Left renal cortex interstitium (tissue), 4 donors: ENCODE data around the gene MPC2. TPM values are rescaled to one million over a fixed set of nuclear protein-coding genes. Genes with fewer than 3 reads are reported as not detected.

Source experiments
- DNase-seq, 4 donors: peaks; one replicate each; pipeline ENCODE4 v3.0.0-alpha.2; 2013; ENCODE audit warnings: low read depth in 4 of 4, low spot score in 2 of 4, missing footprints in 1 of 4
- polyA plus RNA-seq, 4 donors: library from polyadenylated mRNA; unstranded; fragments of 120-200 nt; gene quantifications; one replicate each; pipeline ENCODE4 v1.2.1, GENCODE V29; 2013; ENCODE audit not compliant: insufficient read length in 4 of 4

MPC2 gene
- polyA plus RNA-seq, result 100 to 1,000 TPM; 172 to 207 (median 191) TPM

DNA sequence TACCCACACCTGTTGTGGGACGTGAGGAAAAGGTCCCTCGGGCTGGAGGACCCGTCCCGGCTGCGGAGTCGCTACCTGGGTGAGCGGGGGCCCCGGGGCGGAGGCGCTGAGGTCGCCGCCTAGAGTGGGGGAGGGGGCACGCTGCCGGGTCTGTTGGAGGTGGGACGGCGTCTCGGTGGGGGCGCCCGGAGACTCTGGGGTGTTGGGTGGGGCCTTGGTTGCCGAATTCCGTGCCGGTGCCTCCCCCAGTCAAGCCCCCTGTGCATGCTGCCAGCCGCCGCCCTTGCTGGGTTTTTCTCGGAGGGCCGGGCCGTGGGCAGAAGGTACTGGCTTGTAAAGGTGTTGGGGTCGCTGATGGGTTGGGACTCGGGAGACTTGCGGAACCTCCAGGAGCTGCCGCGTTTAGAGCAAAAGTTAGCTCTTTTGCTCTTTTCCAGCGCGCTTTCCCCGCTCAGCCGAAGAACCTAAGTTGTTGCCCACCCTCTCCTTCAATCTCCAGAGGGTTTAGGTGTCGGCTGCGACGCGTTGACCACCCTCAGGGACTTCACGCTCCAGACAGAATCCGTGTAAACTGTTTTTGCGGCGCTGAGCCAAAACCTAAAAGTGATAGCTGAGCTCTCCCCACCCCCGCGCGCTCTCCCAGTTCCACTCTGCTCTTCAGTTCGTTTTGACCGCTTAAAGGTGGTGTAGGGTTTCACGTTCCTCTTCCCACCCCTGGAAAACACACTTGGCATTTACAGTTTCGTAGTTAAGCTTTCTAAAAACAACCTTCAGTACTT, at the start of gene MPC2:
MPC2 (minus strand) TSS at position 143 of the 779 bp plus-strand sequence. CDS start 1,231 bp downstream, outside the sequence.
- peak; percentile 44 to 84 (median 77) for DNase-seq

DNA sequence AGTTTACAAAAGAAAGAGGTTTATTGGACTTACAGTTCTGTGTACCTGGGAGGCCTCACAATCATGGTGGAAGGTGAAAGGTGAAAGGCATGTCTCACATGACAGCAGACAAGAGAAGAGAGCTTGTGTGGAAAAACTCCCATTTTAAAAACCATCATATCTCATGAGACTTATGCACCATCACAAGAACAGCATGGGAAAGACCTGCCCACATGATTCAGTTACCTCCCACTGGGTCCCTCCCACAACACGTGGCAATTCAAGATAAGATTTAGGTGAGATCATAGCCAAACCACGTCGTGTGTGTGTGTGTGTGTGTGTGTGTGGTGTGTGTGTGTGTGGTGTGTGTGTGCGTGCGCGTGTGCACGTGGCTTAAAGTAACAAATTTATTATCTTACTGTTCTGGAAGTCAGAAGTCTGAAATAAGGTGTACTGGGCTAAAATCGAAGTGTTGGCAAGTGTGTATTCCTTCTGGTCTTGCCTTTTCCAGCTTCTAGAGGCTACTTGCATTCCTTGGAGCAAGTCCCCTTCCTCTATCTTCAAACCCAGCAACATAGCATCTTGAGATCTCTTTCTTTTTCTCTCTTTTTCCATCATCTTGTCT, 48.1 kb upstream of the MPC2 start:
- DNase-seq, result no peak

DNA sequence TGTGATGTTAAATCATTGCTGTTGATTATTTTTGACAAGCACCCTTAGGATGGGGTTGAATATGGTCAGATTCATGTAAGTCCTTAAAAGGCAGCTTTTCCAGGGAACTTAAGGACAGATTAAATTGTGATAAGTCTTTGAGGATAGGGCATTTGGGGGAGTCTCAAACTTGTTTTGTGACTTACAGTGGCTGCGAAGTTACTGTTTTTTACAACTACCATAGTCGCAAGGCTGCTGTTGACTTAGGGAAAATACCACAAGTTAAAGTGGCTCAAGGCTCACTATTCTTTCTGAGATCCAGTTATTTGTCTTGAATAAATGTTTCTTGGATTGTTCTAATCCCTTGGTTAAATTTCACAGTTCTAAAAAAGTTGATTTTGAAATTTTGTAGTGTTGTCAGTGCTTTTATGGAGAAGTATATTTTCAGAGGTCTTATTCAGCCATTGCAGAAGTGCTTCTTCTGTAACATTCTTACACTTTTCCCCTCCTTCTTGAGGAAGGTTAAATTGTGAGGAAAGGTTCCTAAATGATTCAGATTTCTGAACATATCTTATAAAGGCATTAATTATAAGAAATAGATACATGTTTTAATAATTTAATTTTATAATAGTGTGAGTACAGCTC, 47.0 kb upstream of the MPC2 start:
- DNase-seq, result no peak

DNA sequence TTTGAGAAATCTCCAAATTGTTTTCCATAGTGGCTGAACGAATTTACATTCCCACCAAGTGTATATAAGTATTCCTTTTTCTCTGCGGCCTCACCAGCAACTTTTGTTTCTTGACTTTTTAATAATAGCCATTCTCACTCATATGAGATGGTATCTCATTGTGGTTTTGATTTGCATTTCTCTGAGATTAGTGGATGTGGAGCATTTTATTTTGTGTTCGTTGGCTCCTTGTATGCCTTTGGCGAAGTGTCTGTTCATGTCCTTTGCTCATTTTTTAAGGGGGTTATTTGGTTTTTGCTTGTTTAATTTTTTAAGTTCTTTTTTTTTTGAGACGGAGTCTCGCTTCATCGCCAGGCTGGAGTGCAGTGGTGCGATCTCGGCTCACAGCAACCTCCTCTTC, 45.1 kb upstream of the MPC2 start:
- DNase-seq, result no peak

DNA sequence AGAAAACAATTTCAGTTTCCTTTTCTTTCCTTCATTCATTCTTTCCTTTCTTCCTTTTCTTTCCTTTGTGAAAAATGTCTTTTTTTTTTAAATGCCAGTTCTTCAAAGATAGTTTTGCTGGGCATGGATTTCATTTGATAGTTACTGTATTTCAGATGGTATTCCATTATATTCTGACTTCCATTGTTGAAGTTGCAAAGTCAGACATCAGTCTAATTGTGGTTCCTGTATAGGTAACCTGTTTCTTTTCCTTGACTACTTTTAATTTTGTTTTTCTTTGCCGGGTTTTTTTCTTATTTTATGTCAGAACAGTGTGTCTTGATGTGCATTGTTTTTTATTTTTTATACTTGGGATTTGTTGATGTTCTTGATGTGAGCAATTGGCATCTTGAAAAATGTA, 40.4 kb upstream of the MPC2 start:
- no peak for DNase-seq

DNA sequence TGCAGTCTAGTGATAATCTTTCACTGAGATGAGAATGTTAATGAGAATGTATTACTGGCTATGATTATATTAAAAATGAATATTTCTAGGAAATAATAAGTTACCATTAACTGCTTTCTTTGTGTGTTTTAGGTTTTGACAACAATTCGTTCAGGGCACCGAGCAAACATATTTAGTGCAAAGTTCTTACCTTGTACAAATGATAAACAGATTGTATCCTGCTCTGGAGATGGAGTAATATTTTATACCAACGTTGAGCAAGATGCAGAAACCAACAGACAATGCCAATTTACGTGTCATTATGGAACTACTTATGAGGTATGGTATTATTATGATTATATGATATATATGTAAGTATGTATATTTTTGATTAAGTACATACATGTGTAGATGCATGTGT, 37.8 kb upstream of the MPC2 start:
- DNase-seq, result no peak

DNA sequence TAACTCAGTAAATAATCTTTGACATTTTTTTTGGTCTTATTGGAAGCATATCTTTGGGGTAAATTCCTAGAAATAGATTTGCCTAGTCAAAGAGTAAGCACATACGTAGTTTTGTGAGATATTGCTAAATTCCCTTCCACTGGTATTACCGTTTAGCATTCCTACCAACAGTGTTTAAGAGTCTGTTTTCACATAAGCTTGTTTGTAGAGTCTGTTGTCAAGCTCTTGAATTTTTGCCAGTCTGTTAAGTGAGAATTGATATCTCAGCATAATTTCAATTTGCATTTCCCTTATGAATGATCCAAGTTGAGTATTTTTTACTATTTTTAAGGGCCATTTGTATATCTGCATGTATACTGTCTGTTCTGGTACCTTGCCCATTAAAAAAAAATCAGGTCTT, 37.0 kb upstream of the MPC2 start:
- no peak for DNase-seq

DNA sequence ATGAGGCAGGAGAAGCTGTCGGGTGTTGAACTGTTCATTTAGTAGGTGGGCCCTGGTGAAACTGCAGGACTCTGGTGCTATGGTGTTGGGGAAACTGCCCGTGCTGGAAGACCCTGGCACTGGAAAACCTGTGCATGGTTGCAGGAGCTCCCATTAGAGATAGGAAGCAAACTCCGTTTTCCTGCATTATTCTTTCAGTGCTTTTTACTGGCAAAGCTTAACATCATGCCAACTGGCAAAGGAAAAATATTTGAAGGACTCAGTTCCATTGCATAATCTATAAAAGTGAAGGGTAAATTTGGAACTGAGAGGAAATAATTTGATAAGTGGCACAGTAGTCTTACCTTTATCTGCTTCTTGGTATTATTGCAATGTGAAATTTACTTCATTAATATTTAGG, 31.7 kb upstream of the MPC2 start:
- DNase-seq, result no peak

DNA sequence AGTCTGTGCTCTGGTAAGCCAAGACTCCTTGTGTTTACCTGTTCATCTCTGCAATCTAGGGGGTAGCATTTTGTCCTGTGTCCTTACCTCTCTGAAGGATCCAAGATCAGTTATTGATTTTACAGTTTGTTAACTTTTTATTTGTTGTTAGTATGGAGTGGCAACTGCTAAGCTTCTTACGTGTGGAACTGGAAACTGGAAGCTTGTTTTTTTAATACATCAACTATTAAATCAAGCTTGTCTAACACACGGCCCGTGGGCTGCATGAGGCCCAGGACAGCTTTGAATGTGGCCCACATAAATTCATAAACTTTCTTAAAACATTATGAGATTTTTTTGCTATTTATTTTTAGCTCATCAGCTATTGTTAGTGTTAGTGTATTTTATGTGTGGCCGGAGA, 29.2 kb upstream of the MPC2 start:
- no peak for DNase-seq

DNA sequence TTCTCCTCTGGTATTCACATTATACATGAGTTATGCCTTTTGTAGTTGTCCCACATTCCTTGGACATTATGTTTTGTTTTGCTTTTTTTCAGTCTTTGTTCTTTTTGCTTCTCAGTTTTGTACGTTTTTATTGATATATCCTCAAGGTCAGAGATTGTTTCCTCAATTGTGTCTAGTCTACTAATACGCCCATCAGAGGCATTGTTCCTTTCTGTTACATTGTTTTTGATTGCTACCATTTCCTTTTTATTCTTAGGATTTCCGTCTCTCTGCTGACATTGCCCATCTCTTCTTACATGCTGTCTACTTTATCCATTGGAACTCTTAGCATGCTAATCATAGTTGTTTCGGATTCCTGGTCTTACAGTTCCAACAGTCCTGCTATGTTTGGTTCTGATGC, 27.8 kb upstream of the MPC2 start:
- no peak for DNase-seq

DNA sequence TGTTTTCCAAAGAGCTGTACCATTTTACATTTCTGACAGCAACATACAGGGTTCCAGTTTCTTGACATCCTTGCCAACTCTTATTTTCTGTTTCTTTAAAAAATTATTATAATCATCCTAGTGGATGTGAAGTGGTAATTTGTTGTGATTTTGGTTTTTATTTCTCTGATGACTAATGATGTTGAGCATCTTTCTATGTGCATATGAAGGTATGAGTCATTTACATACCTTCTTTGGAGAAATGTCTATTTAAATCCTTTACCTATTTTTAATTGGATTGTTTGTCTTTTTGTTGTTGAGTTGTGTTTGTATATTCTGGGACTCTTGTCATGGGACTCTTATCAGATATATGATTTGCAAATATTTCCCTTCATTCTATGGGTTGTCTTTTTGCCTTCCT, 20.8 kb upstream of the MPC2 start:
- no peak for DNase-seq

DNA sequence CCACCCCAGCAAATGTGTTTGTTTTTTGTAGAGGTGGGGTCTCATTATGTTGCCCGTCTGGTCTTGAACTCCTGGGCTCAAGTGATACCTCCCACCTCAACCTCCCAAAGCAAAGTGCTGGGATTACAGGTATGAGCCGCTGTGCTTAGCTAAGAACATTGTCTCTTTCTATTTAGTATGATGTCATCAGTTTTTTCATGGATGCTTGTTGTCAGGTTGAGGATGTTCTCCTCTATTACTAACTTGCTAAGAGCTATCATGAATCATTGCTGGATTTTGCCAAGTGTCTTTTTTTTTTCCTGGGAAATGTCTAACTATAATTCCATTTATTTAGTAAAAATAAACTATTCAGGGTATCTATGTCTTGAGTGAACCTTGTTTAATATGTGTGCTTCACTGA, 19.0 kb upstream of the MPC2 start:
- DNase-seq, result no peak

DNA sequence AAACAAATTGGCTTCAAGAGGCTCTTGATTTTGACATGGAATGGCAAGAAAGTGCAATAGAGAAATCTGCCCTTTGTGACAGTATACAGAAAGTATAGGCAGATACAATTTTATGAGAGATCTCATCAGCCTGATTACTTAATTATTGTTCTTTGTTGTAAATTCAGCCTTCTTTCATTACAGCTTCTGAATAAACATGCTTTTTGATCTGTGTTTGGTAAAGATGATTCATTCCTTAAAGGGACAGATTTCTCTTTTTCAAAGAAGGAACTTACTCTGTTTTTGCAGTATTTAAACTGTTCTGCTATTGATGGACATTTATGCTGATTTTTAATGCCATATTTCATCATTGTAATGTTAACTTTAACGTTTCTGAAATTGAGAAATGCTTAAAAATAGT, 13.7 kb upstream of the MPC2 start:
- DNase-seq, result no peak

DNA sequence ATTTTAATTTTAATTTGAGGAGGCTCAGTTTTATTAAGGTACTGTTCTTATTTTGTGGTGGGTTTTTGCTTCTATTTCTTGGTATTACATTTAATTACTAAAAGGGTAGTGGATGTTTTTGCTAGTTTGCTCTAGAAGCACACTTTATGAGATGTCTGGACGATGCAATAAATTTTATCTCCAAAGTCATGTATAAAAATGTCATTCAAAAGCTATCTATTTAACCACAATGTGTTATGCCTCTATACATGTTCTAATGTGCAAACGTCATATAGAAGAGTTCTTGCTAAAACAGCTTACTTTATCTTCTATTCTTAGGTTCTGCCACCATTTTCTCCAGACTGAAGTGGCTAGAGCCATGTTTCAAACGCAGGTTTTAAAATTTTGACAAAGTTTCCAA, 12.9 kb upstream of the MPC2 start:
- DNase-seq, result no peak

DNA sequence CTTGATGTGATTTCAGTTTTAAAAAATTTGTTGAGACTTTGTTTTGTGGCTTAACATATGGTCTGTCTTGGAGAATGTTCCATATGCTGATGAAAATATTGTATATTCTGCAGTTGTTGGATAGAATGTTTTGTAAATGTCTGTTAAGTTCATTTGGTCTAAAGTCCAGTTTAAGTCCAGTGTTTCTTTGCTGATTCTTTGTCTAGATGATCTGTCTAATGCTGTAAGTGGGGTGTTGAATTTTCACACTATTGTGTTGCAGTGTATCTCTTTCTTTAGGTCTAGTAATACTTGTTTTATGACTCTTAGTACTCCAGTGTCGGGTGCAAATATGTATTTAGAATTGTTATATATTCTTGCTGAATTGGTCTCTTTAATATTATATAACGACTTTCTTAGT, 10.9 kb upstream of the MPC2 start:
- DNase-seq, result no peak

DNA sequence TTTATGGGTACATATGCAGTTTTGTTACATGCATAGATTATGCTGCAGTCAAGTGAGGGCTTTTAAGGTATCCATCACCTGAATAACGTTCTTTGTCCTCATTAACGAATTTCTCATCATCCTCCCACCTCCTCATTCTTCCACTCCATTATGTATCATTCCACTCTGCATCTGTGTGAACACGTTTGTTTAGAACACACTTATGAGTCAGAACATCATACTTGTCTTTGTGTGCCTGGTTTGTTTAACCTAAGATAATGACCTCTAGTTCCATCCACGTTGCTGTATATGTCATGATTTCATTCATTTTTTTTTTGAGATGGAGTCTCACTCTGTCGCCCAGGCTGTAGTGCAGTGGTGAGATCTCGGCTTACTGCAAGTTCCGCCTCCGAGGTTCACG, 6.7 kb upstream of the MPC2 start:
- DNase-seq, result no peak

DNA sequence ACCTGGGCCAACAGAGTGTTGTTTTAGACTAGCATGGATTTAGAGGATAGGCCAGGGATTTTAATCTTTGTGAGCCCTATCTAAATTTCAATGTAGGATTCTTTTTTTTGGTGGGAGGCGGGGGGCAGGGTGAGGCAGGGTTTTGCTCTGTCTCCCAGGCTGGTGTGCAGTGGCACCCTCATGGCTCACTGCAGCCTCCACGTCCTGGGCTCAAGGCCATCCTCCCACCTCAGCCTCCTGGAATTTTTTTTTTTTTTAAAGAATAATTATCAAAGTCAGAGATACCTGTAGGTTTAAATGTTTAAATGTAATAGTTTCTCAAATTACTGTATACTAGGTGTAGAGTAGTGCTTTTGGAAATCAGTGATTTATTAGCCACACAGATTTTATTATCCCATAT, 3.4 kb upstream of the MPC2 start:
- DNase-seq, result no peak

DNA sequence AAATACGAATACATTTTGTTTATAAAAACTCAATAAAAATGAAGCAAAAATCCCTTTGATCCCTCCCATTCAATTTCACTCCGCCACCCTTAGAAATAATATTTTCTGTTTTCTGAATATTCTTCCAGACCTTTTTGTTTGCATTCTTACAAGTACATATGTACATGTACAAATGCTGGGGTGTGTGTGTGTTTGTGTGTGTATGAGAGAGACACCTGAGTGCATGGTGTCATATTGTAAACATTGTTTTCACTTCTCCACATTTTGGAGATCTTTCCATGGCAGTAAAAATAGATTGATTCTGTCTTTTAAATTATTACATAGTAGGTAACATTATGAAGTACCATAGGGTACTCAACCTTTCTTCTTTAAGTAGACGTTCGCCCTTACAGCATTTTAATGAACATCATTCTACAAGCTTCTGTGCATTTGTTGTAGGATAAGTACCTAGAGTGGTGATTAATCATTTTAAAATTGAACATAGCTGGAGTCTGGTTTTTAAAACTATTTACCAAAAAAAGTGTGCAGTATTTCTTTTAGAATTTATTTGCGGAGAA, 1.3 kb upstream of the MPC2 start:
- no peak for DNase-seq

DNA sequence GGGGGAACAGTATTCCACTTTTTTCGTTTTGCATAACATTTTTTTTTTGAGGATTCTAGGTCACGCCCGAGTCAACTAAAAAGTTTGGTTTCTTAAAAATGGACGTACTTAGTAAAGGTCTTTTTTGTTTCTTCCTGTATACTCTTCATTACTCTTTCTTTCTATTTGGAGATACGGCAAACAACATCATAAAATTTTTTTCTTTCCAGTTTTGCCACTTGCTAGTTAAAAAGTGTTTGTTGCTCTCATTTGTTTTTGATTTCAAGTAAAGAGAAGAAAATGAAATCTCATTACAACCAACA, 788 bp upstream of the MPC2 start:
- DNase-seq, result no peak

DNA sequence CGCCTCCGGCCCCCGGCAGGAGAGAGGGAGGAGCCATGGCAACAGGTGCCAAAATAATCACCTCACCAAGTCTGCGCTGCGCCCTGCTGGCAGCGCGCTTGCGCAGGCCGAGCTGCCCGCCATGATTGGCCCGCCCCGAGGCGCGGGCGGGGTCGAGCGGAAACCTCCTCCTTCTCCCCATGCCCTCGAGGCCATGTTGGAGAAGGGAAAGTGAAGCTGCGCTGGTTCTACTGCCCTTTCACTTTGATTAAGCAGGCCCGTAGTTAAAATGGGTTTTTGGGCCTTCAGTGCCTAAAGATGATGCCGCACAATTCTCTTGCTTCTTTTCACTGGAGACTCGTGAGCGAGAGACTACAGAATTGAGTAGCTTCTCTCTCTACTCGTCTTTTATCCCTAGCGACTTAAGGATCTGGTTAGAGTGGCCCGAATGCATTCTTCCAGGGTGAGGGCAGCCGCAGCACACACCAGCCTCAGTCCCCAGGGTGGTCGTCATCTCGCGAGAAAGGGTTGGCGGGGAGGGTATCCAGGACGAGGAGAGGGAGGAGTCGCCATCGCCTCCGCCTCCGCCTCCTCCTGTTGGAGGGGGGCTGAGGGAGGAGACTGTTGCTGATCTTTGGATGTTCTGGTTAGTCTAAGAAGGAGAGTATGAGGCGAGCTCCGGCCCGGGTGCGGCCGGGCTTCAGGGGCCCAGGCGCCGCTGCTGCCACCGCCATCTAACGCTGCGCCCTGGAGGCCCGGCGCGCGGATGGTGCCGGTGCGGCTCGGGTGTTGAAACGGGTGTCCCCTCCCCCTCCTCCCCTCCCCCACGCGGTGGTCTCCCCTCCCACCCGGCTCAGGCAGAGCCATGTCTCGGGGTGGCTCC, 573 bp downstream of the MPC2 start, which contains the start of gene DCAF6:
DCAF6 (plus strand) TSS at position 616 of the 862 bp plus-strand sequence; CDS start at position 845, 229 bp downstream.
- DNase-seq, result peak; percentile 98 to 100 (median 98)
